SU-DHL-6 (cell line): Measurements from ENCODE around the gene GTF3C1.

ENCODE experiments used
- H2AFZ ChIP-seq: fragments of 200-600 bp; sonication (generic); 2 replicates; pipeline ENCODE4 v1.6.1; 2014; ENCODE audit warnings: low read depth, mild to moderate bottlenecking, moderate library complexity, mixed read lengths, antibody characterized with exemption, low read length; ENCODE audit not compliant: severe bottlenecking
- H3F3A ChIP-seq: fragments of 200-600 bp; shearing (Covaris generic); 2 replicates; pipeline ENCODE4 v1.6.0; 2016; ENCODE audit warnings: antibody characterized with exemption, mild to moderate bottlenecking; ENCODE audit not compliant: insufficient read depth
- H3K27ac ChIP-seq: fragments of 200-600 bp; sonication (generic); 2 replicates; pipeline ENCODE4 v1.5.1; 2016; ENCODE audit warnings: low read depth, mild to moderate bottlenecking, low read length, moderate library complexity, mixed read lengths
- H3K27me3 ChIP-seq: fragments of 200-600 bp; sonication (generic), shearing (Covaris generic); 2 replicates; pipeline ENCODE4 v1.6.0; 2014; ENCODE audit warnings: mild to moderate bottlenecking, low read length
- H3K36me3 ChIP-seq: fragments of 200-600 bp; sonication (generic); 2 replicates; pipeline ENCODE4 v1.6.1; 2014; ENCODE audit warnings: mild to moderate bottlenecking, low read length, mixed read lengths
- H3K4me2 ChIP-seq: fragments of 300-600, 200-600 bp; shearing (Covaris generic), sonication (generic); 2 replicates; pipeline ENCODE4 v1.6.0; 2014; ENCODE audit warnings: low read length, low read depth, mild to moderate bottlenecking; ENCODE audit not compliant: poor library complexity, severe bottlenecking
- H3K4me3 ChIP-seq: fragments of 200-600 bp; sonication (generic); 2 replicates; pipeline ENCODE4 v1.5.1; 2014; ENCODE audit warnings: antibody characterized with exemption, low read length, mild to moderate bottlenecking, mixed read lengths; ENCODE audit not compliant: insufficient read depth, poor library complexity, severe bottlenecking
- H3K79me2 ChIP-seq: fragments of 200-600 bp; sonication (generic); 2 replicates; pipeline ENCODE4 v1.6.1; 2014; ENCODE audit warnings: mild to moderate bottlenecking, low read length, moderate library complexity; ENCODE audit not compliant: insufficient read depth
- H3K9ac ChIP-seq: fragments of 200-600 bp; sonication (generic); 2 replicates; pipeline ENCODE4 v1.7.0; 2014; ENCODE audit warnings: mild to moderate bottlenecking, low read length
- H3K9me2 ChIP-seq: fragments of 200-600 bp; sonication (generic); replicated peaks from 2 replicates; pipeline ENCODE4 v1.6.1; 2014; ENCODE audit warnings: low read length; ENCODE audit not compliant: insufficient read depth
- H3K9me3 ChIP-seq: fragments of 200-600 bp; sonication (generic); 2 replicates; pipeline ENCODE4 v1.6.1; 2014; ENCODE audit warnings: low read length, mixed read lengths; ENCODE audit not compliant: insufficient read depth
- H4K20me1 ChIP-seq: fragments of 200-600 bp; sonication (generic); 2 replicates; pipeline ENCODE4 v1.6.1; 2014; ENCODE audit warnings: low read depth, mild to moderate bottlenecking, antibody characterized with exemption, low read length, moderate library complexity, mixed read lengths
- CTCF ChIP-seq: fragments of 200-600 bp; sonication (generic); IDR thresholded peaks from one replicate; pipeline ENCODE4 v1.5.1; 2017; ENCODE audit warnings: antibody characterized with exemption, mild to moderate bottlenecking, low read length, moderate library complexity; ENCODE audit not compliant: insufficient read depth, poor library complexity, severe bottlenecking
- EZH2phosphoT487 ChIP-seq: fragments of 200-600 bp; sonication (generic), shearing (Covaris generic); conservative IDR thresholded peaks from 2 replicates; pipeline ENCODE4 v1.6.1; 2018; ENCODE audit warnings: mild to moderate bottlenecking, antibody characterized with exemption, low read length, moderate library complexity, mixed read lengths

The GTF3C1 gene

GRCh38 chr16:27444470-27444869, 105.2 kb downstream of the GTF3C1 start:
- no peak for TF ChIP-seq EZH2phosphoT487
- no peak for TF ChIP-seq CTCF
- no peaks in the 10 kb centered on the region; the same call in none of the 2 replicates for H3K36me3 ChIP-seq

GRCh38 chr16:27444015-27444414, 105.7 kb downstream of the GTF3C1 start:
- TF ChIP-seq CTCF (no peak), EZH2phosphoT487 (no peak)
- Histone ChIP-seq H3K4me2 (no peak overlapping the region), H3K9ac (no peak overlapping the region), H4K20me1 (no peaks in the 10 kb centered on the region), H3K27ac (no peak overlapping the region), H3K79me2 (no peaks in the 10 kb centered on the region), H2AFZ (no peak overlapping the region), H3K36me3 (no peaks in the 10 kb centered on the region; the same call in none of the 2 replicates), H3K9me2 (no peaks in the 10 kb centered on the region), H3K27me3 (no peaks in the 10 kb centered on the region), H3F3A (no peaks in the 10 kb centered on the region), H3K9me3 (no peaks in the 10 kb centered on the region), H3K4me3 (no peak overlapping the region)

More at GRCh38 chr16:27444470-27444869, 105.2 kb downstream of the GTF3C1 start:
- Histone ChIP-seq H3K9ac (no peak overlapping the region), H3K27me3 (no peaks in the 10 kb centered on the region), H4K20me1 (no peaks in the 10 kb centered on the region), H3K4me3 (no peak overlapping the region), H3K4me2 (no peak overlapping the region), H3K9me3 (no peaks in the 10 kb centered on the region), H3K79me2 (no peaks in the 10 kb centered on the region), H2AFZ (no peak overlapping the region), H3F3A (no peaks in the 10 kb centered on the region), H3K9me2 (no peaks in the 10 kb centered on the region), H3K27ac (no peak overlapping the region)

GRCh38 chr16:27441998-27442397, 107.7 kb downstream of the GTF3C1 start:
- Histone ChIP-seq H3K36me3 (no peaks in the 10 kb centered on the region; the same call in none of the 2 replicates), H3K9ac (no peak overlapping the region), H2AFZ (no peak overlapping the region), H3K79me2 (no peaks in the 10 kb centered on the region), H3F3A (no peaks in the 10 kb centered on the region), H3K9me2 (no peaks in the 10 kb centered on the region), H3K27ac (no peak overlapping the region), H3K9me3 (no peaks in the 10 kb centered on the region), H4K20me1 (no peaks in the 10 kb centered on the region), H3K4me2 (no peak overlapping the region), H3K27me3 (no peaks in the 10 kb centered on the region), H3K4me3 (no peak overlapping the region)
- TF ChIP-seq EZH2phosphoT487: no peak
- no peak for TF ChIP-seq CTCF

- H2AFZ ChIP-seq: no peak overlapping the region
- H3K4me3 ChIP-seq: no peak overlapping the region
- no peak overlapping the region for H3K27ac ChIP-seq
- H4K20me1 ChIP-seq: no peaks in the 10 kb centered on the region
- no peaks in the 10 kb centered on the region for H3K9me3 ChIP-seq
- H3K36me3 ChIP-seq: no peaks in the 10 kb centered on the region; the same call in none of the 2 replicates
- TF ChIP-seq CTCF (no peak), EZH2phosphoT487 (no peak)
- H3K4me2 ChIP-seq: no peak overlapping the region
- no peaks in the 10 kb centered on the region for H3F3A ChIP-seq
- H3K9me2 ChIP-seq: no peaks in the 10 kb centered on the region
- no peaks in the 10 kb centered on the region for H3K27me3 ChIP-seq
- H3K9ac ChIP-seq: no peak overlapping the region
- H3K79me2 ChIP-seq: no peaks in the 10 kb centered on the region
Observed at GRCh38 chr16:27441276-27441675, 108.4 kb downstream of the GTF3C1 start.
